GM12891 (cell line): Measurements from ENCODE around the gene EDAR.

Source experiments
- PAX5 ChIP-seq: IDR thresholded peaks from 2 replicates; pipeline ENCODE4 v1.6.1; 2011; ENCODE audit warnings: low read length, moderate library complexity, mild to moderate bottlenecking; ENCODE audit not compliant: insufficient read depth, severe bottlenecking
- POLR2A ChIP-seq: IDR thresholded peaks from 2 replicates; pipeline ENCODE4 v1.6.1; 2011; ENCODE audit warnings: low read depth, low read length, control low read depth
- POLR2AphosphoS5 ChIP-seq: IDR thresholded peaks from 2 replicates; pipeline ENCODE4 v1.6.1; 2011; ENCODE audit warnings: low read depth, low read length, control low read depth
- POU2F2 ChIP-seq: IDR thresholded peaks from 2 replicates; pipeline ENCODE4 v1.6.1; 2011; ENCODE audit warnings: low read depth, mild to moderate bottlenecking, control low read depth, low read length, moderate library complexity
- SPI1 ChIP-seq: IDR thresholded peaks from 2 replicates; pipeline ENCODE4 v1.6.1; 2011; ENCODE audit warnings: low read depth, low read length, control low read depth
- TAF1 ChIP-seq: IDR thresholded peaks from 2 replicates; pipeline ENCODE4 v1.6.1; 2011; ENCODE audit warnings: low read depth, low read length, control low read depth

- TF ChIP-seq POLR2A (no peak), TAF1 (no peak), SPI1 (no peak), POLR2AphosphoS5 (no peak), PAX5 (no peak), POU2F2 (no peak)
Observed at GRCh38 chr2:109001201-109001600, 12.2 kb upstream of the EDAR start.
